Fibroblast of pulmonary artery (primary cell): ENCODE results near the gene CASKIN1.

Source experiments
- DNase-seq: peaks from one replicate; pipeline ENCODE4 v3.0.0-alpha.2; 2010; ENCODE audit warnings: low read depth
- H3K4me3 ChIP-seq: replicated peaks from 2 replicates; pipeline ENCODE4 v1.5.1; 2011; ENCODE audit warnings: low read depth, mild to moderate bottlenecking, control low read depth, low read length, moderate library complexity
- TF ChIP-seq, protein P1 (sequence below): IDR thresholded peaks from 2 replicates; pipeline ENCODE4 v1.5.1; 2011; ENCODE audit warnings: mild to moderate bottlenecking, control low read depth, low read length, inconsistent platforms; ENCODE audit errors: missing control alignments

The CASKIN1 gene

DNA sequence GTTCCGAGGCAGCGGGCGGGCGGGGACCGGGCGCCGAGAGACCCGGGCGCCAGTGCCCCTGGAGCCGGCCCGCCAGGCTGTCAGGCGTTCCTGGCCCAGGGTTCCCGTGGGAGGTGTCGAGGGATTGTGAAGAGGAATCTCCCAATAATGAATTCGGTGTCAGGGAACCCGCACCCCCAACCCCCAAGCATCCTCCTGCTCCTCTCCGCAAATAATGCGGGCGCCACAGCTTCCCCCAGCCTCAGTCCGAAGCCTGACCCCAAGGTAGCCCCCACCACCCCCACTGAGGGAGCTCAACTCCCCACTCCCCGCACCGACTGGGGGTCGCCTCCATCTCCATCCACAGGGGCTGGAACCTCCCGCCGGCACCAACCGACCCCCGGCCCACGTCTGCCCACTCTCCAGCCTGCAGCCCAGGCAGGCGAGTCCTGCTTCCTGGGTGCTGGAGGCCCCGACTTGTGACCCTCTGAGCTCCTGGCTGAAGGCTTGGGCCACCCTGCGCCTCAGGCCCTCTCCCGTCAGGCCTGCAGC lies 641 bp upstream of the CASKIN1 start:
- DNase-seq = no peak
- no peak overlapping the region for H3K4me3 ChIP-seq
- TF ChIP-seq, protein P1, sequence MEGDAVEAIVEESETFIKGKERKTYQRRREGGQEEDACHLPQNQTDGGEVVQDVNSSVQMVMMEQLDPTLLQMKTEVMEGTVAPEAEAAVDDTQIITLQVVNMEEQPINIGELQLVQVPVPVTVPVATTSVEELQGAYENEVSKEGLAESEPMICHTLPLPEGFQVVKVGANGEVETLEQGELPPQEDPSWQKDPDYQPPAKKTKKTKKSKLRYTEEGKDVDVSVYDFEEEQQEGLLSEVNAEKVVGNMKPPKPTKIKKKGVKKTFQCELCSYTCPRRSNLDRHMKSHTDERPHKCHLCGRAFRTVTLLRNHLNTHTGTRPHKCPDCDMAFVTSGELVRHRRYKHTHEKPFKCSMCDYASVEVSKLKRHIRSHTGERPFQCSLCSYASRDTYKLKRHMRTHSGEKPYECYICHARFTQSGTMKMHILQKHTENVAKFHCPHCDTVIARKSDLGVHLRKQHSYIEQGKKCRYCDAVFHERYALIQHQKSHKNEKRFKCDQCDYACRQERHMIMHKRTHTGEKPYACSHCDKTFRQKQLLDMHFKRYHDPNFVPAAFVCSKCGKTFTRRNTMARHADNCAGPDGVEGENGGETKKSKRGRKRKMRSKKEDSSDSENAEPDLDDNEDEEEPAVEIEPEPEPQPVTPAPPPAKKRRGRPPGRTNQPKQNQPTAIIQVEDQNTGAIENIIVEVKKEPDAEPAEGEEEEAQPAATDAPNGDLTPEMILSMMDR = no peak

DNA sequence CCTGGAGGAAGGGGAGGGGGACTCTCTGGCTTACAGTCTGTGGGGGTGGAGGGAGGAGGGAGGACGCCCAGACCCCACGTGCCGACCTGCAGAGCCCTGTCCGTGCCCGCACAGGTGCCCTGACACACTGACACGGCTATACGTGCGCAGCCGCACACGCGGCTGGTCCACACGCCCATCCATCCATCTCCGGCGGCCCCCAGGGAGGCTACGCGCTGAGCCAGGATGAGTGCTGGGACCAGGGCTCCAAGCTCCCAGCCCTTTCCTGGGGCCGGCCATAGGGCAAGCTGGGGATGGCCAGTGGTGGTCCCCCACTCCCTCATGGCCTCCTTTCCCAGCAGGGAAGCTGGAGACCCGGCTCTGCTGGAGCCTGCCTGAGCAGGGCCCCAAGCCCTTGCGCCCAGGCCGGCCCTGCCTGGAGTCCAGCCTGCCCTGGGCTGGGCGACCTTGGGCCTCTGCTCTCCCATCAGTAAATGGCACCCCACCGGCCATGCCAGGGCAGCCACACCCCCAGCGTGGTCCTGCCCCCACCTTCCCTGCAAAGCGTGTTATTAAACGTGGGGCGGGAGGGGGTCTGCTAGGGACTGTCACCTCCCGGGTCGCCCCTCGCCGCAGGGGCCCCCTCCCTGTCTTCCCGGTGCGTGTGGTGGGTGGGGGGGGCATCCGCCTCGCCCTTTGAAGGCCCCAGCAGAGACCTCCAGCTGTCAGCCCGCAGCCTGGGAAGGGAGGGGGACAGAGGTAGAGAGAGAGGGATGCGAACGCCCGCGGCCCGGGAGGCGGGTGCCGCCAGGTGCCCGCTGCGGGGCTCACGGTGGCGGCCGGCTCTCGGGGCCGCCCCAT lies 863 bp downstream of the CASKIN1 start:
- TF ChIP-seq, protein P1 = no peak
- no peak overlapping the region for H3K4me3 ChIP-seq
- DNase-seq = no peak

DNA sequence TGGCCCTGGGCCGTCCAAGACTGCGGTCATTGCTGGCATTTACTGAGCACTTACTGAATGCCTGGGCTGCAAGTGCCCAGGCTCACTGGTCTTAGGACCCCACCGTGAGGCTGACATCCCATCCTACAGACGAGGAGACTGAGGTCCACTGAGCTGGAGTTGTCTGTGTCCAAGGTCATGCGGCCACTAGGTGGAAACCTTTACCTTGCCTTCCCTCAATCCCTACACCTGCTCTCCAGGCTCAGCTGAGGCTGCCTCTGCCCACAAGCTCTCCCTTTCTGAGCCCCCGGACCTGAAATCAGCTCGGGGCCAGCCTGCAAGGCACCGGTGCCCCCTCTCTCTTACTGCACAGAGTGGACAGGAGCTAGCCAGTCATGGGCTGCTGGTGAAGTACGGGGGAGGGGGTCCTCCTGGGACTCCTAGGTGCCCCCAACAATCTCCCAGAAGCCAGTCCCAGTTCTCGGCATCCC lies 1.5 kb downstream of the CASKIN1 start:
- no peak overlapping the region for H3K4me3 ChIP-seq
- peak; percentile 51 for DNase-seq
- TF ChIP-seq, protein P1 = peak; percentile 34

DNA sequence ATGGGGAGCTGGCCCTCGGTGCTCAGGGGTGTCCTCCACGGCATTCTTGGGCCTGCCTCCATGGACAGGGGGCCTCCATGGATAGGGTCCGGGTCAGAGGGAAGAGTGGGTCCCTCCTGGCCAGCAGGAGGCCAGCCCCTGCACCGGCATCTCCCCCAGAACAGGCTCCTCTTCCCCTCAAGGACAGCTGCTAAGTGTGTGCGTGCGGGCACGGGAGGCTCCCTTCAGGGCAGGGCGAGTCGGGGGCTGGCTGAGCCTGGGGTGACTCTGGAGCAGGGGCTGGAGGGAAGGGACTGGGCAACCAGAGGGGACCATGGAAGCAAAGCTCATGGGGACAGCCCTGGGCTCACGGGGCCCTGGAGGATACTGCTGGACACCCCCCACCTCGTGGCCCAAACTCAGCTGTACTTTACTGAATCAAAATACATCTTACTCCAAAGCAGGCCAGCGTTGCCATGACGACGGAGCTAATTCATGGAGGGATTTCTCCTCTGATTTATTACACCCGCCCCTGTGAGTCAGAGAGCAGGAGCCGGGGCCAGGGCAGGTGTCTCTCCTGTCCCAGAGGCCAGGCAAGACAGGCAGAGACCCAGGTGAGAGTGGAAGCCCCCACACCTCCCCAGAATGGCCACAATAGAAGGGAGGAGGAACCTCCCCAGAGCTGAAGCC lies 2.1 kb downstream of the CASKIN1 start:
- TF ChIP-seq, protein P1 = no peak
- no peak overlapping the region for H3K4me3 ChIP-seq
- peak; percentile 30 for DNase-seq

DNA sequence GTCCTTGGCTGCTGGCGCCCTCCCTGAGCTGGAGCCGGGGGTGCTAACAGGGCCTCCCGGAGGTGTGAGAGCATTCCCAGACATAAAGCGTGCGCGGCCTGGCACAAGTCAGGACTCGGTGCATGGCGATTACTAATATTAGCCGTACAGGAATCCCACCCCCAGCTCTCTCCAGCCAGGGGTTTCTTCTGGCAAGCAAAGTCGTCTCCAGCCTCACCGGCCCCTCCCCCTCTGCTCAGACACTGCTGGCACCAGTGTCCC lies 5.0 kb downstream of the CASKIN1 start:
- DNase-seq = no peak
- H3K4me3 ChIP-seq = no peak overlapping the region
- TF ChIP-seq, protein P1 = no peak

DNA sequence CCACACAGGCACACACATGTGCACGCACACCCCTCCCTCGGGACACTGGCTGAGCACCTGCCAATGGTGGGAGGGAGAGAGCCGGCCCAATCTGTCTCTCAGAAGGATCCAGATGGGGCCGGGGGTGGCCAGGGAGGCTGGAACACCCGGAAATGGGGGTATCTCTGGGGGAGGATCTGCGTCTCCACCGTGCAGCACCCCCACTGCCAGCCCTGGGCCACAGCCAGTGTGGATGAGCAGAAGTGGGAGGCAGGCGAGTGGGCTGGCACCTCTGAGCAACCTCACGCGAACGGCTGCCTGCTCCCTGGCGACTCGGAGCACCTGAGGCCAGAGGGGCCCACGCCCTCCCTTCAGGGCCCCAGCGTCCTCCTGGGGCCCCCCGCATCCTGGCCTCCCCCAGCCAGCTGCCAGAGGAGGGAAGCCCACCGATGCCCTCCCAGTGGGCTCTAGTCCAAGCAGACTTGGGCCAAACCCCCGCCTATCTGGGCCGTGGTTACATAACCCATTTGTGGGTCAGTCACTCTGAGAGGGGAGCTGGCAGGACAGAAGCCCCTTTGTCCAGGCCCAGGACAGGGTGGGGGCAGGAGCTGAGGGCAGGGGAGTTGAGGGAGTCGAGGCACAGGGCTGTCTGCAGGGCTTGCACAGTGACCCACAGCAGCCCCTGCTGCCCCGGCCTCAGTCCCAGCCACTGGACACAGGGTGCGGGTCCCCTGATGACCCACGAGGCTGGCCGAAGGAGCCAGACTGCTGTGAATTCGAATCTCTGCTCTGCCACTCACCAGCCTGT lies 5.6 kb downstream of the CASKIN1 start:
- no peak overlapping the region for H3K4me3 ChIP-seq
- no peak for DNase-seq
- TF ChIP-seq, protein P1 = no peak
